ENCODE data around the gene YY1AP1. TPM values are rescaled to one million over a fixed set of nuclear protein-coding genes. Genes with fewer than 3 reads are reported as not detected.
"Not testable (repeated sequence)": the region's sequence is repeated elsewhere in the genome, so short reads cannot be mapped to it uniquely, and the experiment has no call there.

The YY1AP1 gene
- total RNA-seq, 1 experiment from 2014 or later = 37.6 TPM

DNA sequence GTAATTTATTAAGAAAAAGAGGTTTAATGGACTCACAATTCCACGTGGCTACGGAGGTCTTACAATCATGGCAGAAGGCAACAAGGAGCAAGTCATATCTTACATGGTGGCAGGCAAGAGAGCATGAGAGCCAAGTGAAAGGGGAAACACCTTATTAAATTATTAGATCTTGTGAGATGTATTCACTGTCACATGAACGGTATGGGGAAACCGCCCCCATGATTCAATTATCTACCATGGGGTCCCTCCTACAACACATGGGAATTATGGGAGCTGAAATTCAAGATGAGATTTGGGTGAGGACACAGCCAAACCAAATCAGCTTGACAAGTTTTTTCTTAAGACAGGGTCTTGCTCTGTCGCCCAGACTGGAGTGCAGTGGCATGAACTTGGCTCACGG is 14.6 kb upstream of the YY1AP1 start:
- H3K9ac ChIP-seq (ENCODE audit: low read length) = no peak overlapping the region
- TF ChIP-seq EZH2 (IDR thresholded peaks at IDR 0.05; ENCODE audit: low read length, unreplicated experiment) (no peak), EZH2phosphoT487 (IDR thresholded peaks at IDR 0.05; ENCODE audit: borderline replicate concordance, low read length) (no peak)
- TF ChIP-seq, protein P1, sequence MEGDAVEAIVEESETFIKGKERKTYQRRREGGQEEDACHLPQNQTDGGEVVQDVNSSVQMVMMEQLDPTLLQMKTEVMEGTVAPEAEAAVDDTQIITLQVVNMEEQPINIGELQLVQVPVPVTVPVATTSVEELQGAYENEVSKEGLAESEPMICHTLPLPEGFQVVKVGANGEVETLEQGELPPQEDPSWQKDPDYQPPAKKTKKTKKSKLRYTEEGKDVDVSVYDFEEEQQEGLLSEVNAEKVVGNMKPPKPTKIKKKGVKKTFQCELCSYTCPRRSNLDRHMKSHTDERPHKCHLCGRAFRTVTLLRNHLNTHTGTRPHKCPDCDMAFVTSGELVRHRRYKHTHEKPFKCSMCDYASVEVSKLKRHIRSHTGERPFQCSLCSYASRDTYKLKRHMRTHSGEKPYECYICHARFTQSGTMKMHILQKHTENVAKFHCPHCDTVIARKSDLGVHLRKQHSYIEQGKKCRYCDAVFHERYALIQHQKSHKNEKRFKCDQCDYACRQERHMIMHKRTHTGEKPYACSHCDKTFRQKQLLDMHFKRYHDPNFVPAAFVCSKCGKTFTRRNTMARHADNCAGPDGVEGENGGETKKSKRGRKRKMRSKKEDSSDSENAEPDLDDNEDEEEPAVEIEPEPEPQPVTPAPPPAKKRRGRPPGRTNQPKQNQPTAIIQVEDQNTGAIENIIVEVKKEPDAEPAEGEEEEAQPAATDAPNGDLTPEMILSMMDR (conservative IDR thresholded peaks at IDR 0.05; ENCODE audit: low read depth, low read length) = no peak
- H4K20me1 ChIP-seq (ENCODE audit: low read length) = peaks cover 18% of the 10 kb centered on the region
- no peaks in the 10 kb centered on the region for H3K9me2 ChIP-seq (replicated peaks; ENCODE audit: low read length)
- H3K4me3 ChIP-seq (ENCODE audit: low read length) = no peak overlapping the region
- DNase-seq (no peak), ATAC-seq (no peak)
- H3K9me3 ChIP-seq (ENCODE audit: low read length) = no peaks in the 10 kb centered on the region
- H3K79me2 ChIP-seq (ENCODE audit: low read length) = peaks cover 87% of the 10 kb centered on the region
- intact Hi-C loops (cut with micrococcal nuclease) = no loop called here
- H3F3A ChIP-seq (ENCODE audit: low read length, unreplicated experiment) = no peaks in the 10 kb centered on the region
- peaks cover 7% of the 10 kb centered on the region; the same call in 1 of the 2 replicates for H3K36me3 ChIP-seq (ENCODE audit: low read depth, low read length)
- no peak overlapping the region for H2AFZ ChIP-seq (ENCODE audit: low read length)
- no peak overlapping the region for H3K4me2 ChIP-seq (ENCODE audit: low read length)
- ChIA-PET CTCF (no interaction called here), POLR2A (ENCODE audit: unreplicated experiment) (no interaction called here)
- no TSS peak for BruUV-seq (replicated peaks)
- H3K27me3 ChIP-seq (ENCODE audit: low read length) = no peaks in the 10 kb centered on the region
- peaks cover 10% of the 10 kb centered on the region; the same call in 1 of the 2 replicates for H3K4me1 ChIP-seq (ENCODE audit: insufficient read depth, low read length)
- H3K27ac ChIP-seq (ENCODE audit: low read length) = no peak overlapping the region

DNA sequence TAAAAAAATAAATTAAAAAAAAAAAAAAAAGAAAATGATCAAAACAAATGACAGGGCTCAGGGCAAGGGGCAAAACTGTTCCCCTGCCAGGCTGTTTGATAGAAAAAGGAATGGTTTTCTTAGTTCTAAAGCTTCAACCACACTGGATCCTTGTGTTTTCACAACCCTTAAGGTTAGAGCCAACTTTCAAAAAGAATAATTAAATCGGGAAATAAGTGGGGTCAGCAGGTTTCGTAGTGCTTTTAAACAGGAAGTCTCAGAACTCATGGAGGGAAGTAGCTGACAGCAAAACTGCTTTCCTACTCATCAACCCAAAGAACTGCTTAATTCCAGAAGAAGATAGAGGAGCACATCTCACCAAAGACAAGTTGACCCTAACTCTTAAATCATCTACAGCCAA is 13.1 kb upstream of the YY1AP1 start:
- H3K4me2 ChIP-seq (ENCODE audit: low read length); H3K27ac ChIP-seq (ENCODE audit: low read length); DNase-seq; intact Hi-C loops (cut with micrococcal nuclease); H3K4me3 ChIP-seq (ENCODE audit: low read length); CTCF ChIA-PET; H3K9me2 ChIP-seq (replicated peaks; ENCODE audit: low read length); BruUV-seq (replicated peaks); H3K9ac ChIP-seq (ENCODE audit: low read length); ATAC-seq; H2AFZ ChIP-seq (ENCODE audit: low read length); POLR2A ChIA-PET (ENCODE audit: unreplicated experiment); H3K9me3 ChIP-seq (ENCODE audit: low read length); H3K27me3 ChIP-seq (ENCODE audit: low read length); H3F3A ChIP-seq (ENCODE audit: low read length, unreplicated experiment): not testable (repeated sequence)
- Histone ChIP-seq H3K36me3 (ENCODE audit: low read depth, low read length) (peaks cover 13% of the 10 kb centered on the region), H4K20me1 (ENCODE audit: low read length) (peaks cover 23% of the 10 kb centered on the region), H3K79me2 (ENCODE audit: low read length) (peaks cover 87% of the 10 kb centered on the region), H3K4me1 (ENCODE audit: insufficient read depth, low read length) (peaks cover 10% of the 10 kb centered on the region; the same call in 1 of the 2 replicates)

DNA sequence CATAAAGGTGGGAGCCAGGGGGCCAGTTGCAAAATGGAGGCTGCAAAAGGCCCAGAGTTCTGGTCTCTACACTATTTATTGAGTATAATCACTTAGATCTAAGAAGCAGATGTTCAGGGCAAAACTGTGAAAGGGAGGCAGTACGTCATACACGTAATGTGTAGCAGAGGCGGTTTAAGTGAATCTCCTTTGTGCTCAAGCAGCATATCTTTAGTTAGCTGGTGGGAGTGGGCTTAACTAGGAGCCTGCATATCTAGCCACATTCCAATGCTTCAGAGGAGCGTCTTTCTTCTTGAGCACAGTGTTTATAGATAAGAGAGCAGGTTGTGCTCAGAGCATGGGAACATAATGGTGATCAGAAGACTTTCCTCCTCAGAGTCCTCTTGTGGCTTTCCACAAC is 10.5 kb upstream of the YY1AP1 start:
- peaks cover 88% of the 10 kb centered on the region for H3K79me2 ChIP-seq (ENCODE audit: low read length)
- H2AFZ ChIP-seq (ENCODE audit: low read length); BruUV-seq (replicated peaks); H3K4me3 ChIP-seq (ENCODE audit: low read length); ATAC-seq; H3F3A ChIP-seq (ENCODE audit: low read length, unreplicated experiment); H3K27ac ChIP-seq (ENCODE audit: low read length); H3K9me2 ChIP-seq (replicated peaks; ENCODE audit: low read length); DNase-seq; H3K27me3 ChIP-seq (ENCODE audit: low read length); H3K4me2 ChIP-seq (ENCODE audit: low read length); H3K9me3 ChIP-seq (ENCODE audit: low read length); POLR2A ChIA-PET (ENCODE audit: unreplicated experiment); H3K9ac ChIP-seq (ENCODE audit: low read length); intact Hi-C loops (cut with micrococcal nuclease): not testable (repeated sequence)
- peaks cover 28% of the 10 kb centered on the region for H3K36me3 ChIP-seq (ENCODE audit: low read depth, low read length)
- peaks cover 30% of the 10 kb centered on the region for H4K20me1 ChIP-seq (ENCODE audit: low read length)
- peaks cover 10% of the 10 kb centered on the region; the same call in 1 of the 2 replicates for H3K4me1 ChIP-seq (ENCODE audit: insufficient read depth, low read length)
- CTCF ChIA-PET = interaction anchor here (0.6 kb wide), 1 partner anchor 1152 kb away, joined by 3 read pairs; no protein-coding TSS in a partner anchor

Data from PC-3 (cell line).